HG02610 (cell line): Measurements from ENCODE around the gene MEN1.

Experiments
- ATAC-seq: cut with Tn5 transposase; IDR thresholded peaks from one replicate; pipeline ENCODE4 v1.9.1; 2021; ENCODE audit warnings: mild to moderate bottlenecking, moderate library complexity; ENCODE audit not compliant: unreplicated experiment

The MEN1 gene

DNA sequence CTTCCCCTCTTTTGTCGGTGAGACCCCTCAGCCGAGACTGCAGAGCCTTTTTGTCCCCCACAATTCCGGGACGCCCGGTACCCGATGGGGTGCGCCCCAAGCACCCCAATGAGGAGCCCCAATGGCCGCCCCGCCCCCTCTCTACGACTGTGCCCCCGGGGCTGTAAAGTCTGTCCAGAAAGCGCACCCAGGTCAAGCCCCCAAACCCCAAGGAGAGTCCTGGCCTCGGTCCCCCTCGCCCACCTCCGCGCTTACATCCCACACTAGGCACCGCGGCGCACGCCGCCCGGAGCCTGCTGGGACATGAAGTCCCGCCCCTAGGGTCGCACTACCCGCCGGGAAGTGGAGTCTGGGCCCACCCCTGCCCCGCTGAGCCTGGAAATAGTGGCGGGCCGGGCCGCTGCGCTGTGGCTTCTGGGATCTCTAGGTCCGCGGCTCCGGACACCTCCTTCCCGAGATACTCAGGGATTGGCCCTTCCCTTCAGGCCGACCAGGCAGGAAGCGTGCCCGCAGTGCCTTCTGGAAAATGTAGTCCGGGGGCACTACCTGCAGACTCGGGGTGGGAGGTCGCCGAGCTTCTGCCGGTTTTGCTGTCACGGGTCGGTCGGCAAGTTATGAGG, at the start of gene MEN1:
MEN1 (minus strand) TSS at position 281 of the 620 bp plus-strand sequence. CDS start 442 bp downstream, outside the sequence.
- ATAC-seq, result peak; percentile 57

DNA sequence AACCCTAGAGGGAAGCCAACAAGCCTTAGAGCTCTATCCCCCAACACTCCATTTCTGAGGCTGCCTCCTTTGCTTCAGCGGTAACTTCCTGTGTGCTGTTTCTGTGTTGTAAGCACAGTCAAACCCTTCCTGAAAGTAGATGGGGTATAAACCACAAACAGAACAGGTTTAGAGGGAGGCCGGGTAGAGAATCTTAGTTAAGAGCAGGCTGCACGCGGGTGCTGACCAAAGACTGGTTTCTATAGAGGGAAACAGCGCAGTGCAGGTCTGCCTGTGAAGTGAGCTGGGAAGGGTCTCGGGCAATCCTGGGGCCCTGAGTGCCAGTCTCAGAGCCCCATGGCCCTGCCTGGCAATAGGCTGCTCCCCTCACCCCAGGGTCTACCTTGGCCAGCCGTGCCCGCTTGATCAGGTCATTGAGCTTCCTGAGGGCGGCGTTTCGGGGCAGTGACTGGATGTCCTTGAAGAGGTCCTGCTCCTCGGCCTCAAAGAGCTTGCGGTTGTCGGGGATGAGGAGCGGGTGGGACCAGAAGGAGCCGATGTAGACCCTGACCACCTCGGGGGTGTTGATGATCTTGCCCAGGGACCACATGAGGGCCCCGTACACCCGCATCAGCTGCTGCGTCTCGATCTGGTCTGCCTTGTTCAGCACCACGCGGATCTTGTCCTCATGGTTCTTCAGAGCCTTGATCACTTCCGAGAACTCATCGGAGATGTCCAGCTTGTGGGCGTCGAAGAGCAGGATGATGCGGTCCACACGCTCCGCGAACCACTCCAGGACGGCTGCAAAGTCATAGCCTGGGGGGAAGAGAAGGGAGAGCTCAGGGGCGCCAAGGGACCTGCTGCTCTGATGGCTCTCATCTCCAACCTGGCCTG, 49.4 kb upstream of the MEN1 start:
- peak; percentile 77 for ATAC-seq

DNA sequence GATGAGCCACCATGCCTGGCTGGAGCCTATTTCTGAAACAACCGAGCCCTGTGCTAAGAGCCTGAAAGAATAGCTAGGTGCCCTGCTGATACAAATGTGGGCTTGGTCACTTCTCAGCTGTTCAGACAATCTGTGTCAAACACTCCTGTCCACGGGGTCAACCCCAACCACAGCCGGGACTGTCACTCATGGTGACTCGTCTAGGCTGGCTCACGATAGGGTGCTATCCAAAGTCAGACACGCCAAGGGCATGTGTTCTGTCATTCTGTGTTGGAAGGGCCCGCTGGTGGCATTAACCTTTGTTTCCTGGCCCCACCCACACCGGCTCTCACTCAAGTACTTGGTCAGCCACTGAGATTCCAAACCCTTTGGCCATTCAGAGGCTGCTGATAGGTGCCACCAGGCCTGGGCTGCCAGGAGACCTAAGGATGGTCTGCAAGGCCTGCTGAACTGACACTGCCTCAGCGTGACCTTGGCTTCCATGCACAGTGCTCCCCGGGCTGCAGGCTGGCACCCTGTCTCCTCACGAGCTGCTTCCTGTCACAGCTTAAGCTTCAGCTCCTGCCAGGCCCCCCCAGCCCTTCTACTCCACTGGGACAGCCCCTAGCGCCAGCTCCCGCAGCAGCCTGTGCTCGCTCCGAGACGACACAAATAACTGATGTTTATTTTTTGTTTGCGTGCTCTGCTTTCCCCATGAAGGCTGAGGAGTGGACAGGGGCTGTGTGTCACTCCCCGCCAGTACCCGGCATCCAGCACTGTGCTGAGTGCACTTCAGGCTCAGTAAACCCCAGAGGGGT, 48.3 kb upstream of the MEN1 start:
- ATAC-seq, result peak; percentile 23

DNA sequence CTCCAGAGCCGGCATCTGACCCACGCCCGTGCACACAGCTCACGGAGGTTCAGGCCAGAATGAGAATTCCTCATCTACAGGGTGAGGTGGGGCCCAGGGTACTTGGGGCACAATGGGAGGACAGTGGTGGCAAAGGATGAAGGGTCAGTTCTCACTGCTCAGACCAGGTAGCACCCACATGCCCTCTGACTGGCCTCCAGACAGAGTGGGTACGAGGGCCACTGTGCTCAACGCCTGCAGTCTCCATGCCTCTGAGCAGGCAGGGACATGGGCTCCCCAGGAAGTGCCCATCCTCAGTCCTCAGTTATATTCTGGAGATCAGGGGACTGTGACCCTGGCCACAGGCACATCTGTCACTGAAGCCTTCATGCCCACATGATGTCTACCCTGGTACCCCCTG, 47.1 kb upstream of the MEN1 start:
- ATAC-seq, result no peak

DNA sequence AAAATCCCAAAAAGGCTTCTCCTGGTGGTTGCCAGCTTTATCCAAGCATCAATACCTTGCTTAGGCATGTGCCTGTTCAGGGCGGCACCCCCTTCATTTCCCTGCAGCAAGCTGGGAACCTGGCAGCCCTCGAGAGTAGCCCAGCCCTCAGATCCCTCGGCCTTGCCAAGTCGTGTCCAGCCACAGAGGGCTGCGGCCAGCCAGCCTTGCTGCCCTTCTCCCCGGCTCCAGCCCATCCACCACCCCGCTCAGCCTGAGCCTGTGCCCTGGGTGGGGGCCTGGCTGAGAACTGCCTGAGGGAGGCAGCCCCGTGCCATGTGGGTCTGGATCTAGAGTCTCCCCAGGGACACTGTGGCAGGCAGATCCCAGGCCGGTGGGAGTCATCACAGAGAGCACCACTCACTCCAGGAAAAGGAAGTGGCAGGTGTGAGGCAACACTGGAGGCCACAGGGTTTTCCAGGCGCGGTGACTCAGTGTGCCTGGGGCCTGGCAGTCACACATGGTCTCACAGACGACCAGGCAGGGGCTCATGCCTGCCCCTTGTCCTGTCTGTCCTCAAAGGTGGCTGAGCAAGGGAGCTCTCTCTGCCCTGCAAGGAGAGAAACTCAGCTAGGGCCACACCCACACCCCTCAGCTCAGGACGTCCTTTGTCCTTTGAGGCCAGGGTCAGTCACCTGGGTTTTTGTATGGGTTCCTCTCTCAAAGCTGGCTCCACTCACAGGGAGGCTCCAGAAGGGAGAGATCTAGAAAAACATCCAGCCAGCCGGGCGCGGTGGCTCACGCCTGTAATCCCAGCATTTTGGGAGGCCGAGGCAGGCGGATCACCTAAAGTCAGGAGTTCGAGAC, 46.3 kb upstream of the MEN1 start:
- no peak for ATAC-seq

DNA sequence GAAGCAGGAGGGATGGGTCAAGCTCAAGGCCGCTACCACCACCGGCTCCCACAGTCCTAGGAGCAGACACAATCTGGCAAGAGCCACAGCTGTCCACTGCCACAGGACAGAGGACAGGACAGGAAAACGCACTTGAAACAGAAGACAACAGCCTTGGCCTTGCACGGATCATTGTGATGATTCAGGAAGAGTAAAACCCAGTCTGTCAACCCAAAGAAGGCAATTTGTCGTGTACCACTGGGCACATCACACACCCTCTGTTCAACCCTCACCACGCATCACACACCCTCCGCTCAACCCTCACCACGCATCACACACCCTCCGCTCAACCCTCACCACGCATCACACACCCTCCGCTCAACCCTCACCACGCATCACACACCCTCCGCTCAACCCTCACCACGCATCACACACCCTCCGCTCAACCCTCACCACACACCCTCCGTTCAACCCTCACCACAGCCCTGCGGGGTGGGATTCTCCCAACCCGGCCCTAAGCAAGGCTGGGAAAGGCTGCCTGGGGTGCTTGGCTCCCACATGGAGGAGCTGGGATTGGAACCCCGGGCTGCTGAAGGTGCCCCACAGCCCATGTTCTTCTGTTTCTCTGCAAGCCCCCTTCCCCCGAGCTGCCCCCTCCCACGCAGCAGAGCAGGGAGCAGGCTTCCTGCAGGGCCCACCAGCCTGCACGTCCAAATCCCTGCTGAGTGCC, 45.4 kb upstream of the MEN1 start:
- no peak for ATAC-seq

DNA sequence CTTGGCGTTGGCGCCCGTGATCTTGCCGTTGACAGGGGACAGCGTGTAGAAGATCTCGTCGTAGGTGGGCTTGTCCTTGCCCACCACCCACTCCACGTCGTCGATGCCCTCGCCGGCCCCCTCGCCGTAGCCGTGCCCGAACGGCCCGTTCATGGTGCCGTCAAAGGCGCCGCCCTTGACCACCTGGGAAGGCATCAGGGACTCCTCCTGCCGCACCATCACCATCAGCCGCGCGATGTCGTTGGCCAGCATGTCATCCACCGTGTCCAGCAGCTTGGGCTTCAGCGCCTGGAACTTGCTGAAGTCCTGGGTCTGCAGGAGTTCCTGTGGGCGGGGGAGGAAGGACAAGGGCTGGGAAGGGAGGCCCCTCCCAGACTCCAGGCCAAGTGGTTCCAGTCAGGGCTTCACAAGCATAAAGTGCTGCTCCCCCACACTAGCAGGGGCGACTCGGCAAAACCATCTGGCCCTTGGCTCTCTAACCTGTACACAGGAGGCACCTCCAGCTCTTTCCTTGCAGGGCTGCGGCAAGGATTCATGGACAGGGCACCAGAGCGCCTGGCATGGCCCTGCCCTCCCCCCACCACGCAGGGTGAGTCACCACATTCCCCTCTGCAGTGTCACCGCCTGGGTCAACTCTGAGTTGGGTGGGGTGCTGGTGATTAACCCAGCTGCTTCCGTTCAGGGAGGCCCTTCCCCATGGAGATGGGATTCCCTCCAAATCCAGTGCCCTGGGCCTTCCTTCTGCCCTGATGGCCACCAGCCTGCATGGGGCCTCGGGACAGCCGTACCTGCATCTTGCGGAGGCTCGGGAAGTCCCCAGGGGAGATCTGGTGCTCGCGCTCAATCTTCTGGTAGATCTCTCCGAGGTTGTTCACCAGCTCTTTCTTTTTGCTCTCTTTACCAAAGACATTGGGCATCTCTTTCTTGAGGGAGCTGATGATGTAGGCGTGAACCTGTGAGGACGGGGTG, 44.5 kb upstream of the MEN1 start:
- no peak for ATAC-seq

DNA sequence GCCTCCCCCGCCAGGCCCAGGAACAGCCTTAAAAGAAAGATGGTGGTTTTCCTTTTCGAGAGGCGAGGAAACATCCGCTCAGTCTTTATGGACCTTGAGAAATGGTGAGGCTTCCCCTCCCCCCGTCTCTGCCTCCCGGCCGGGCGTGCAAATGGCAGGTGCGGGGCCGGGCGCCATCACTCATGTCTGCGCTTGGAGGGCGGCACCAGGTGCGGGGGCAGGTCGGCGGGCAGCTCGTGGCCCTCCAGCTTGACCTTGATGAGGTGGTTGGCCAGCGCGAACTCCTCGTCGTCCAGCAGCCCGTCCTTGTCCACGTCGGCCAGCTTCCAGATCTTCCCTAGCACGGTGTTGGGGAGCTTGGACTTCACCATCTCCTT, 43.8 kb upstream of the MEN1 start:
- no peak for ATAC-seq

DNA sequence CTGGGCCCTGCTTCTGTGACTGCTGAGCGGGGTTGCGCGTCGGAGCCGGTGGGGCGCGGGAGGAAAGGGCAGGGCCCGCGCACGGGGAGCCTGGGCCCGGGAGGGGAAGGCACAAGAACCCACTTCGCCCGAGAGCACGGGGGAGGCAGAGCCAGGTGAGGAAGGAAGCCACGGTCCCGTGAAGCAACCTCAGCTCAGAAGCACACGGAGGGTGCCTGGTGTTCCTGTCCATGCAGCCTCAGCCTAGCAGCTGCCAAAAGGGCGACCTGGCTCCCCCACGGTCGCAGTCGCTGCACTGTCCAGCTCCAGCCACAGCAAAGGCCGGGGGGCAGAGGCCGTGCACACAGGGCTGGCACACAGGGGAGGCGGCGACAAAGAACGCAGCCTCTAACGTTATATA, 43.4 kb upstream of the MEN1 start:
- ATAC-seq, result no peak

DNA sequence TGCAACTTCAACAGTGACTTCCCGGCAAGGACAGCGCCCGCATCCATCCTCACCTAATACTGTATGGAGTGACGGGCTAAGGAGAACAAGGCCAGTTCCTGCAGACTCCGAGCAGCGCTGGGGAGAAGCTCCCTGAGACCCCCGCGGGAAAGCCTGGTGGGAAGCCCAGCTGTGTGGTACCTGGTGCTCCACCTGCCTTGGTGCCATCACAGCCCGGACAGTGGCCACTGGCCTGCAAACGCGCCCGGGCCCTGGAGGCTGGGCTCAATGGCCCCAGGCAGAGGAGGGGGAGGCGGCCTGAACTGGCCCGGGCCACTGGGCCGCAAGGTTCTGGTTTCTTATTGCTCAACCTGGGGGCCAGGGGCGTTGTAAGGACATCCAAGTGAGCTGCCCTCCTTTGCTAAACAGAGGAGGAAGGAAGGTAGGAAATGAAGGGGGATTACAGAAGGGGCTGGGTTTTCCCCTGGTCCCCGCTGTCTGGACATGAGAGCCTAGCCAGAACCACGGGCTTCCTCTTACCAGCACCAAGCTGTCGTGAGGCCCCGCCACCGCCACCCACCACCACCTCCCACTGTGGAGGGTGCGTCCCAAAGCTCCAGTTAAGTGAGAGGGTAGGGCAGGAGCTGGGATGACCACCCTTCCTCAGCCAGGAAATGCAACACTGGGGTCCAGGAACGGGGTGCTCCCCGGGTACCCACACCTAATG, 42.6 kb upstream of the MEN1 start:
- no peak for ATAC-seq

DNA sequence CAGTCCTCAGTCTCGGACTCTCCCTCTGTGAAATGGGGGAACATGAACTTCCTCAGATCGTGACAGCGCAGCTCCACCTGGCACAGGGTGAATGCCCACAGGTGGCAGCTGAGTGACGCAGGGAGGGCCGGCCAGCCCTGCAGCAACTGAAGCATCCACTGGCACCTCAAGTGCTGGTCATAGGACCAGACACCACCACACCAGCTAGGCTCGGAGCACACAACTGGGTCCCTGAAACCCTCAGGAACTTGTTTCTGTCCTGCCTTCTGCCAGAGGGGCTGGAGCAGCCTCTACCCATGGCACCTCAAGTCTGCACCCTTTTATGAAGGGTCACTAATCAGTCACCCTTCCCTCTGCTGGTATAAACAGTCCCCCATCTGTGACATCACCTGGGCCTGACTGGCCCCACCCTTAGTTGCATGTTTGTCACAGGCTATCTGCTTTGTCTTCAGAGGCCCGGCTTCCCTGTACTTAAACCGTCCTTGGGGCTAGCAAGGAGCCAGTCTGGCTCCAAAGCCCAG, 41.5 kb upstream of the MEN1 start:
- no peak for ATAC-seq

DNA sequence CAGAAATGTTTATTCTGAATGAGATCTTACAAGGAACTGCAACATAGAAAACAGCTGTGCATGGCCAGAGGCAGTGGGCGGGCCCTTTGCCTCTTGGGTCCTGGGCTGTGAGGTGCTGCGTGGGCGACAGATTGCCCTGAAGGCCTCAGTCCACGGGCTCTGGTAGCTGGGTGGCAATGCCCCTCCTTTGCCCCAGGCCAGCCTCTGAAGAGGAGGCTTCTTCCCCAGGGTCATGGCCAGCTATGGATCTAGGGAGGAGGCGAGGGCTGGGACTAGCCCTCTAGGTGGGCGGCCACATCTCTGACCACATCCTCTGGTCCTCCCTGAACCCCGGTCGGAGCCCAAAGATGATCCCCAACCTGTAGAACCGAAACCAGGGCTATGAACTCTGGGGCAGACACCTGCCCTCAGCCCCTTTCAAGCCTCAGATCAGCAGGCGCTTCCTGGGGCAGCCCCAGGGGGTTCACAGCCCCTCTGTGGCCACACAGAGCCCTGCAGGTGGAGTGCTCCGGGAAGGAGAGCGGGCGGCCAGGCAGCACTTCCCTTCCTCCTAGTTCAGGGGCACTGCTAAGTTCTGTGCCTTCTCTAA, 40.7 kb upstream of the MEN1 start:
- peak; percentile 73 for ATAC-seq

DNA sequence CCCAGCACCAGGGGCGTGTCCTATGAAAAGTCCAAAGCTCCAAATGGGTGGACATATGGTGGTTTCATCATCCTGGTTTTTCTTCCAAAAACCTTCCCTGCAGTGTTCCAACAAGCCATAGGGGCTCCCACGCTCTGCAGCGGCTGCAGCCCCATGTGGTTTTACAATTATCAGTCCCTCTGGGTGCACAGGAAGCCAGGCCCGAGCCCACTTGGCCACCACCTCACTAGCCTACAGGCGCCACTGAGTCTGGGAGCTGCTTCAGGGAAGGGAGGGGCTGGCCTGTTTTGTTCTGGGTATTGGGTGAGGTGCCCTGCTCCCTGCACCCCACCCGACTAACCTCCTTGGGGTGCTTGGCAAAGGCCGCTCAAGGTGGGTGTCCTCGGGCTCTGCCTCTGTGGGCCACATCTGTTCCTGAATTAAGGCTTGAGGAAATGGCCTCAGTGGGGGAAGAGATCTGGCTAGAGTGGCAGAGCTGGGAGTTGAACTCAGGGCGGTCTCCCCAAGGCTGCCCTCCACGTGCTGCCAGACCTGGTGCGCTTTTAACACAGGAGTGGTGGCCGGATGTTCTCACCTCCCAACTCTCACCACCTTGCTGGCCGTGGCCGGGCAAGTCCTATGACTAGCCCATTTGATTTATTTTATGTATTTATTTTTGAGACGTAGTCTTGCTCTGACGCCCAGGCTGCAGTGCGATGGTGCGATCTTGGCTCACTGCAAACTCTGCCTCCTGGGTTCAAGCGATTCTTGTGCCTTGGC, 39.4 kb upstream of the MEN1 start:
- no peak for ATAC-seq

DNA sequence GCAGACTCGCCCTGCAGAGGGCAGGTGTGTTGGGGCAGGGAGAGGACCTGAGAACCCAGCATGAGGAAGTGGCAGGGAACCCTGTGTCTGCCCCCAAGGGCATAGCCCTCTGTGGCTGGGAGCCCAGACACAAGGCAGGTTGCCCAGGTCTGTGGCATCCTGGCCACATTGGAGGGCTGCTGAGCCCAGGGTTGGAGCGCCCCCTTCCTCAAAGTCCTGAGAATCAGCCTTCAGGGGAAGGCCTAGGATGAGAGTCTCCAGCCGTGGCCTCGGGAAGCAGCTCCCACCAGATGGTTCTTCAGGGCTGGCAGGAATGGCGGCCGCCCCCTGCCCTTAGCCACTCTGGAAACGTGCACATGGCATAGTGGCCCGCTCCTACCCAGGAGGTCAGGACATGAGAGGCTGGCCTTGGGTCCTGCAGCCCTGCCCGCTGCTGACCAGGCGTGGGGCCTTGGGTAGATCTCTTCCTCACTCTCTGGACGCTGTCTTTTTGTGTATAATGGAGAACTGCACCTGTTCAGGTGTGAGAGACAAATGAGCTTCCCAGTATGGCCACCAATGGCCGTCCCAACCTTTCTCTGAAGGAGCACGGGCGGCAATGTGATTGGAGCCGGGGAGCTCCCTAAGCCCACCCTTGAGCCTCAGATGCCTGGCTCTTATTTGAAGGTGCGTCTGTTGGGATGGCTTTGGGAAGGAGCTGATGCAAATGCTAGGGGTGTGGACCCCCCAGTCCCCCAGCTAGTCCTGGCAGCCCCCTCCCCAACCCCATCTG, 38.7 kb upstream of the MEN1 start:
- no peak for ATAC-seq

DNA sequence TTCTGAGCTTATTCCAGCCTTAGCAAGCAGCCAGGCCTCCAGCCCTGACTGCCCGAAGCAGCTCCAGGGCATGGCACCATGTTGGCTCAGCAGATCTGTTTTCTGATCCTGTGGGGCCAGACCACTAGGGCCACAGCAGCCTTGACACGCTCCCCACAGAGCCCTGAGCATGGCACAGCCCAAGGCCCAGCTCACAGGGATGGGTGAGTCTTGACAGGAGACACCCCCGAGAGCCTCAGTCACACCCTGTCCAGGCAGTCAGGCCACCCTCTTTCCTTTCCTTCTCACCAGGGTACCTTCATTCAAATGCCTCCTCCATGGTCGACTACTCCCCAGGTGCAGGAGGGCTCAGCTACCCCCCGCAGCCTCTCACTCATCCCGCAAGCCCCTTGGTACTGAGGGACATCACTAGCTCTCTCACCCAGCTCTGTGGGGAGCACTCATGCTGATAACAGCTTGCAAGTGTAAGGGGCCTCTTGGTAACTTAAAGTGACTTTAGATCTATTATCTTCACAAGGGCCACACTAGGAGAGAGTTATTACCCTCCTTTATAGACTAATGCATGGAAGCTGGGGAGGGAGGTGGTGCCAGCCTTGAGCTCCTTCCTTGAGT, 38.0 kb upstream of the MEN1 start:
- ATAC-seq, result no peak
